ENCODE measurements around the gene TNFRSF6B. TPM values are rescaled to one million over a fixed set of nuclear protein-coding genes. Genes with fewer than 3 reads are reported as not detected.

The TNFRSF6B gene
- total and polyA plus RNA-seq, 2 donors (not counting 3 experiments of a cell fraction or from before 2014, with no cell fraction given), result 0.69 to 11.3 TPM

- CTCF ChIA-PET, result interaction anchor here (0.8 to 3.0 kb wide), 10 partner anchors 9 to 276 kb away, joined by 3 to 19 read pairs (median 4); partner anchors contain the start of genes ARFRP1, TPD52L2 and ZGPAT
- no peaks in the 10 kb centered on the region for H3K9me3 ChIP-seq (replicated peaks; ENCODE audit: control insufficient read depth, insufficient read depth, low read length)
- no peak for DNase-seq (ENCODE audit: low read depth, low spot score)
- peaks cover 35% of the 10 kb centered on the region for H3K4me1 ChIP-seq (ENCODE audit: control insufficient read depth, extremely low read depth, insufficient read depth, low read length)
- no peaks in the 10 kb centered on the region for H3K9me1 ChIP-seq (replicated peaks; ENCODE audit: control insufficient read depth, extremely low read depth, insufficient read depth, low read length)
- no peaks in the 10 kb centered on the region for H3K27me3 ChIP-seq (ENCODE audit: control insufficient read depth in 2 of 2, insufficient read depth in 2 of 2, low read length in 2 of 2)
- no peak overlapping the region for H2AFZ ChIP-seq (ENCODE audit: low read depth, low read length)
- no peaks in the 10 kb centered on the region for H3K79me2 ChIP-seq (ENCODE audit: control insufficient read depth, insufficient read depth, low read length)
- no peaks in the 10 kb centered on the region for H4K20me1 ChIP-seq (replicated peaks; ENCODE audit: control insufficient read depth, extremely low read depth, insufficient read depth, low read length)
- H3K9ac ChIP-seq (replicated peaks; ENCODE audit: extremely low read depth, insufficient read depth, low read length), result no peak overlapping the region
- no peaks in the 10 kb centered on the region for H3K36me3 ChIP-seq (ENCODE audit: control insufficient read depth in 2 of 2, extremely low read depth in 1 of 2, insufficient read depth in 2 of 2, low read length in 2 of 2)
- intact Hi-C loops (cut with micrococcal nuclease), result loop anchor here (2.0 to 5.0 kb wide), 2 partner anchors 39 kb away; partner anchors contain the start of genes LIME1, RTEL1 and SLC2A4RG
- no peak overlapping the region for H3K4me3 ChIP-seq (replicated peaks in 1 of 3; ENCODE audit: insufficient read depth in 1 of 3, low read depth in 1 of 3, low read length in 3 of 3)
- no TSS peak for BruUV-seq (replicated peaks)
- TF ChIP-seq GATA2 (IDR thresholded peaks at IDR 0.05; ENCODE audit: insufficient read depth, insufficient read length, low read depth, low read length) (no peak), EZH2 (IDR thresholded peaks at IDR 0.05; ENCODE audit: borderline replicate concordance, low read depth, low read length, severe bottlenecking) (no peak), JUN (IDR thresholded peaks at IDR 0.05; ENCODE audit: borderline replicate concordance, insufficient read depth, insufficient read length, low read depth) (no peak), POLR2AphosphoS5 (IDR thresholded peaks at IDR 0.05; ENCODE audit: insufficient read depth, low read depth, low read length) (peak; percentile 23), MYC (IDR thresholded peaks at IDR 0.05; ENCODE audit: low read depth, low read length) (no peak)
- no peak overlapping the region for H3K4me2 ChIP-seq (ENCODE audit: insufficient read depth, low read length)
- peak overlapping the region; percentile 91 for H3K27ac ChIP-seq (ENCODE audit: insufficient read depth, low read depth, low read length)
- no peak for FAIRE-seq
- dilution Hi-C loops (cut with MboI; ENCODE audit: extremely low pct_ligation_motif_present, low sequenced_read_pairs), result no loop called here
- POLR2A ChIA-PET, result no interaction called here
Observed at GRCh38 chr20:63697868-63698545, 1.6 kb downstream of the TNFRSF6B start.
